Colonic mucosa (tissue), 4 donors: ENCODE results near the gene BNIP2. TPM values are rescaled to one million over a fixed set of nuclear protein-coding genes. Genes with fewer than 3 reads are reported as not detected.
A peak's percentile ranks its signal among the peaks of the same experiment; 100 is the strongest.

ENCODE experiments used
- DNase-seq: peaks from one replicate; pipeline ENCODE4 v3.0.0-alpha.2; 2020
- H3K27ac ChIP-seq: fragments of 200-600 bp; one replicate; pipeline ENCODE4 v1.8.0; 2021
- H3K27me3 ChIP-seq: fragments of 200-600 bp; one replicate; pipeline ENCODE4 v1.8.0; 2021
- H3K36me3 ChIP-seq: fragments of 200-600 bp; one replicate; pipeline ENCODE4 v1.8.0; 2021
- H3K4me1 ChIP-seq: fragments of 200-600 bp; one replicate; pipeline ENCODE4 v1.8.0; 2021; ENCODE audit warnings: mild to moderate bottlenecking
- H3K4me3 ChIP-seq: fragments of 200-600 bp; one replicate; pipeline ENCODE4 v1.8.0; 2021
- H3K9ac ChIP-seq, 2 donors: one replicate each; pipeline ENCODE4 v1.7.0; 2013; ENCODE audit warnings: control low read depth in 2 of 2, low read depth in 2 of 2, low read length in 2 of 2
- H3K9me3 ChIP-seq: fragments of 200-600 bp; one replicate; pipeline ENCODE4 v1.8.0; 2021
- CTCF ChIP-seq: fragments of 200-600 bp; IDR thresholded peaks from one replicate; pipeline ENCODE4 v1.8.0; 2022; ENCODE audit warnings: antibody characterized with exemption, mild to moderate bottlenecking
- intact Hi-C: fragments of 100-400 bp; cut with DNase I; formaldehyde crosslinking; loops from one replicate; pipeline ENCODE4 v1.14.1; 2022
- total RNA-seq, 2 donors: library from RNA; stranded (reverse); fragmentation: NEBNext Ultra II Directional in 1 of 2; extraction: Animal tissue kit (Norgen Biotek cat#: 25700) in 1 of 2; gene quantifications; one replicate each; pipeline ENCODE4 v1.2.1, GENCODE V29; 2021
- donor health status: healthy.
- donor health status: DM: no; HTN: no; CAD: no.
- donor health status: DM: no; HTN: no; CAD: no.

Gene BNIP2
- total RNA-seq, 2 donors from 2014 or later: 30.1 to 56.1 TPM

DNA sequence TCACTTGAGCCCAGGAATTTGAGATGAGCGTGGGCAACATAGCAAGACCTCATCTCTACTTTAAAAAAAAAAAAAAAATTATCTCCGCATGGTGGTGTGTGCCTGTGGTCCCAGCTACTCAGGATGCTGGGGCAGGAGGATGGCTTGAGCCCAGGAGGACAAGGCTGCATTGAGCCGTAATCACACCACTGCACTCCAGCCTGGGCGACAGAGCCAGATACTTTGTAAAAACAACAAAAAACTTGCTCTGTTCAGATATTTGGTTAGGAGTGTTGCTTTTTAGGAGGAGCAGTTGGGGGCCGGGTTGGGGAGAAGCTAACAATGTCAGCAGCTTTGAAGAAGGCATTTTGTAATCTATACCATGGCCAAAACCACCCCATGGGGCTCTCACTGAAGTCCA is 73.5 kb downstream of the BNIP2 start:
- no peak for TF ChIP-seq CTCF
- H3K4me3 ChIP-seq: peak overlapping the region; percentile 6
- no peaks in the 10 kb centered on the region for H3K27me3 ChIP-seq
- no peaks in the 10 kb centered on the region for H3K36me3 ChIP-seq
- H3K9me3 ChIP-seq: no peaks in the 10 kb centered on the region
- intact Hi-C loops: loop anchor here (5.0 kb wide), 1 partner anchor 83 kb away; no protein-coding TSS in a partner anchor
- no peak for DNase-seq
- H3K9ac ChIP-seq: peak overlapping the region in 1 of 2 donors; percentile 26
- H3K27ac ChIP-seq: peak overlapping the region; percentile 32
- no peaks in the 10 kb centered on the region for H3K4me1 ChIP-seq

GRCh38 chr15:59614153-59614552 is 75.0 kb downstream of the BNIP2 start:
- peak overlapping the region; percentile 38 for H3K4me3 ChIP-seq
- no peak for DNase-seq
- peak overlapping the region in 1 of 2 donors; percentile 51 for H3K9ac ChIP-seq
- H3K36me3 ChIP-seq: no peaks in the 10 kb centered on the region
- no peaks in the 10 kb centered on the region for H3K27me3 ChIP-seq
- no peaks in the 10 kb centered on the region for H3K4me1 ChIP-seq
- TF ChIP-seq CTCF: no peak
- peak overlapping the region; percentile 80 for H3K27ac ChIP-seq
- intact Hi-C loops: loop anchor here (5.0 kb wide), 1 partner anchor 67 kb away; no protein-coding TSS in a partner anchor
- no peaks in the 10 kb centered on the region for H3K9me3 ChIP-seq

DNA sequence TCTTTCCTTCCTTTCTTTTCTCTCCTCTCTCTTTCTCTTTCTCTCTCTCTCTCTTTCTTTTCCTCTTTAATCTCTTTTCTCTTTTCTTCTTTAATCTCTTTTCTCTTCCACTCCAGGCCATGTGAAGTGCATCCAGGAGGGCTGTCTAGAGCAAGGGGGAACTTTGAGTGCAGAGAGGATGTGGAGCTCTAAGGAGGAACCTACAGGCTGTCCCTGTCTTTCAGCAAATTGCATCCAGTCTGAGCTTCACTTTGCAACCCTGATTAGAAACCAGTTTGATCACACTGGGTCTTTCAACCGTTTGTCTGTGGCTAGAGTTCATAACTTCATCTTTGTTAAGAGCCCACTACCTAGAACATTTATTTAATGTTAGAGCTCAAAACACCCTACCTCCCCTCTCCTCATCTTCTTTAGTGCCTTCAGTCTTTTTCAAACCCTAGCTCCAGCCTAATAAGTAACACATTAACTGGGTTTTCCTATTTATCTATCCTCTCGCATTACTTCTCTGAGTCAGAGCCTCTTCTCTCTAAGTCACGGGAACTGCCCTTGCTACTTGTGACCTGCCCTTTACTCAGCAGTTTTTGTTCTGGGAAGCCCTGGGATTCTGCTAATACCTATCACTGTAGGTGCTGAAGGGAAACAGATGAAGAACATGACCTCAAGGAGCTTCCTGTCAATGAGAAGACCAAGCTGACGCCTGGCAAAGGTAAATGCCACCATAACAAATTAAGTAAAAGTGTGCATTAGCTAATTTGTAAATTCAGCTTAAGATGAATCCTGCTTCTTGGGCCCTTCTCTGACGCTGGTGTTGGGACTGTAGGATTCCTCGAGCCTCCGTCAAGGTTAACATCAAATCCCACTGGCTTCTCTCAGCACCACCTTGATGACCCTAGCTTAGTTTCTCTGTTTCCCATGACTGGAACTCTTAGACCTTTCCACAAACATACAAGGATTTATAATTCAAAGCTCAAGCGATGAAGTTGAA is 77.6 kb downstream of the BNIP2 start, which contains the start of gene GCNT3:
Gene GCNT3, plus strand, starts transcription at position 508 of the 985 bp plus-strand sequence. CDS start 6,456 bp downstream, outside the sequence.
- TF ChIP-seq CTCF: no peak
- H3K27me3 ChIP-seq: no peaks in the 10 kb centered on the region
- no peaks in the 10 kb centered on the region for H3K36me3 ChIP-seq
- no peaks in the 10 kb centered on the region for H3K9me3 ChIP-seq
- H3K4me1 ChIP-seq: no peaks in the 10 kb centered on the region
- peak within 1 kb of the TSS; percentile 80 for H3K27ac ChIP-seq
- peak within 1 kb of the TSS; percentile 28 to 71 for H3K9ac ChIP-seq
- intact Hi-C loops: loop anchor here (5.0 kb wide), 1 partner anchor 64 kb away; no protein-coding TSS in a partner anchor
- peak; percentile 74 for DNase-seq
- H3K4me3 ChIP-seq: peak within 1 kb of the TSS; percentile 38

GRCh38 chr15:59609730-59610712 is 79.1 kb downstream of the BNIP2 start:
- intact Hi-C loops: loop anchor here (5.0 kb wide), 1 partner anchor 63 kb away; no protein-coding TSS in a partner anchor
- DNase-seq: no peak

More at GRCh38 chr15:59609730-59610712, 79.1 kb downstream of the BNIP2 start:
- Histone ChIP-seq H3K4me3 (no peak overlapping the region), H3K27me3 (no peaks in the 10 kb centered on the region), H3K27ac (peak overlapping the region; percentile 47), H3K9me3 (no peaks in the 10 kb centered on the region), H3K9ac (no peak overlapping the region), H3K36me3 (no peaks in the 10 kb centered on the region), H3K4me1 (no peaks in the 10 kb centered on the region)
- TF ChIP-seq CTCF: no peak

Other genes starting within 250 kb of the BNIP2 start
- gene GCNT3, start 77.5 kb downstream of the BNIP2 start, total RNA-seq: 100 to 1,000 TPM; 261 to 365 TPM
- 100 to 1,000 TPM; 117 to 143 TPM for gene GTF2A2, start 31.8 kb downstream of the BNIP2 start, total RNA-seq